H9 (cell line): ENCODE results near the gene TGOLN2. TPM values are rescaled to one million over a fixed set of nuclear protein-coding genes. Genes with fewer than 3 reads are reported as not detected.
"Not testable (repeated sequence)": the region's sequence is repeated elsewhere in the genome, so short reads cannot be mapped to it uniquely, and the experiment has no call there.

Experiments used
- DNase-seq: peaks from one replicate; pipeline ENCODE4 v3.0.0-alpha.2; 2017
- H2AFZ ChIP-seq: one replicate; pipeline ENCODE4 v1.6.1; 2013; ENCODE audit warnings: mild to moderate bottlenecking, low read length, control low read depth, moderate library complexity
- H2AK5ac ChIP-seq: 2 replicates; pipeline ENCODE4 v1.6.1; 2013; ENCODE audit warnings: low read length, control low read depth, mixed read lengths; ENCODE audit not compliant: insufficient read length
- H2BK120ac ChIP-seq: one replicate; pipeline ENCODE4 v1.6.1; 2013; ENCODE audit warnings: low read depth, mild to moderate bottlenecking, low read length, control low read depth, inconsistent platforms; ENCODE audit not compliant: poor library complexity, severe bottlenecking
- H2BK12ac ChIP-seq: 2 replicates; pipeline ENCODE4 v1.6.1; 2013; ENCODE audit warnings: low read length, control low read depth, mixed read lengths, low read depth; ENCODE audit not compliant: insufficient read length
- H2BK15ac ChIP-seq: 2 replicates; pipeline ENCODE4 v1.6.1; 2013; ENCODE audit warnings: low read depth, low read length, control low read depth
- H2BK20ac ChIP-seq: one replicate; pipeline ENCODE4 v1.6.1; 2013; ENCODE audit warnings: low read depth, mild to moderate bottlenecking, low read length, control low read depth, inconsistent platforms; ENCODE audit not compliant: poor library complexity, severe bottlenecking
- H2BK5ac ChIP-seq: 2 replicates; pipeline ENCODE4 v1.6.1; 2013; ENCODE audit warnings: low read length, control low read depth, mixed read lengths; ENCODE audit not compliant: insufficient read length
- H3K14ac ChIP-seq: 2 replicates; pipeline ENCODE4 v1.6.1; 2013; ENCODE audit warnings: low read length, control low read depth; ENCODE audit not compliant: insufficient read depth
- H3K18ac ChIP-seq: 2 replicates; pipeline ENCODE4 v1.6.1; 2013; ENCODE audit warnings: low read depth, mild to moderate bottlenecking, mixed read lengths, low read length, control low read depth; ENCODE audit not compliant: insufficient read length
- H3K23ac ChIP-seq: 2 replicates; pipeline ENCODE4 v1.6.1; 2013; ENCODE audit warnings: low read length, control low read depth, mixed read lengths, low read depth; ENCODE audit not compliant: insufficient read length
- H3K23me2 ChIP-seq: 2 replicates; pipeline ENCODE4 v1.6.1; 2013; ENCODE audit warnings: low read depth, mild to moderate bottlenecking, mixed read lengths, low read length, control low read depth; ENCODE audit not compliant: insufficient read length, poor library complexity, severe bottlenecking
- H3K27ac ChIP-seq: 2 replicates; pipeline ENCODE4 v1.5.1; 2013; ENCODE audit warnings: low read length, control low read depth, mixed read lengths, low read depth; ENCODE audit not compliant: insufficient read length
- H3K27me3 ChIP-seq: 2 replicates; pipeline ENCODE4 v1.6.1; 2013; ENCODE audit warnings: low read length, control low read depth, inconsistent platforms; ENCODE audit not compliant: insufficient read depth
- H3K4ac ChIP-seq: 2 replicates; pipeline ENCODE4 v1.6.1; 2013; ENCODE audit warnings: low read depth, mild to moderate bottlenecking, control low read depth, inconsistent platforms, low read length, moderate library complexity
- H3K4me1 ChIP-seq: 2 replicates; pipeline ENCODE4 v1.6.1; 2013; ENCODE audit warnings: low read length, control low read depth, inconsistent platforms; ENCODE audit not compliant: insufficient read depth
- H3K4me2 ChIP-seq: 2 replicates; pipeline ENCODE4 v1.6.1; 2013; ENCODE audit warnings: low read length, control low read depth, mixed read lengths; ENCODE audit not compliant: insufficient read length, insufficient read depth
- H3K56ac ChIP-seq: 2 replicates; pipeline ENCODE4 v1.6.1; 2013; ENCODE audit warnings: low read depth, mild to moderate bottlenecking, mixed read lengths, low read length, control low read depth; ENCODE audit not compliant: insufficient read length
- H3K79me1 ChIP-seq: 2 replicates; pipeline ENCODE4 v1.6.1; 2013; ENCODE audit warnings: low read depth, mild to moderate bottlenecking, moderate library complexity, low read length, control low read depth, inconsistent platforms; ENCODE audit not compliant: insufficient read depth, poor library complexity, severe bottlenecking
- H3K79me2 ChIP-seq: 2 replicates; pipeline ENCODE4 v1.6.1; 2013; ENCODE audit warnings: low read length, control low read depth, inconsistent platforms; ENCODE audit not compliant: insufficient read depth
- H3K9ac ChIP-seq: 2 replicates; pipeline ENCODE4 v1.6.1; 2013; ENCODE audit warnings: low read length, control low read depth, mixed read lengths; ENCODE audit not compliant: insufficient read length; ENCODE audit errors: extremely low read depth
- H3K9me3 ChIP-seq: one replicate; pipeline ENCODE4 v1.6.1; 2013; ENCODE audit warnings: low read depth, low read length, inconsistent platforms; ENCODE audit not compliant: control insufficient read depth
- H3T11ph ChIP-seq: one replicate; pipeline ENCODE4 v1.6.1; 2013; ENCODE audit warnings: mild to moderate bottlenecking, low read length, control low read depth, inconsistent platforms
- H4K20me1 ChIP-seq: one replicate; pipeline ENCODE4 v1.6.1; 2013; ENCODE audit not compliant: control insufficient read depth, insufficient read length, insufficient read depth
- H4K5ac ChIP-seq: 2 replicates; pipeline ENCODE4 v1.6.1; 2013; ENCODE audit warnings: low read depth, mild to moderate bottlenecking, mixed read lengths, low read length, control low read depth; ENCODE audit not compliant: insufficient read length
- H4K8ac ChIP-seq: replicated peaks from 2 replicates; pipeline ENCODE4 v1.6.1; 2013; ENCODE audit warnings: low read length, control low read depth, mixed read lengths, low read depth; ENCODE audit not compliant: insufficient read length
- H4K91ac ChIP-seq: 2 replicates; pipeline ENCODE4 v1.6.1; 2013; ENCODE audit warnings: low read depth, mild to moderate bottlenecking, moderate library complexity, mixed read lengths, low read length, control low read depth; ENCODE audit not compliant: insufficient read length
- H3K27ac Mint-ChIP-seq, 3 experiments: 2 replicates in 2 of 3; 3 replicates in 1 of 3; pipeline ENCODE4 v1.8.0; 2020 to 2021; ENCODE audit warnings: mixed read lengths in 3 of 3, mild to moderate bottlenecking in 1 of 3, moderate library complexity in 1 of 3
- H3K27me3 Mint-ChIP-seq: 2 replicates; pipeline ENCODE4 v1.8.0; 2021; ENCODE audit warnings: low read depth, mild to moderate bottlenecking, moderate library complexity, mixed read lengths
- H3K36me3 Mint-ChIP-seq, 3 experiments: 2 replicates in 2 of 3; 3 replicates in 1 of 3; pipeline ENCODE4 v1.8.0; 2020 to 2021; ENCODE audit warnings: low read depth in 3 of 3, mixed read lengths in 3 of 3; ENCODE audit not compliant: insufficient read depth in 1 of 3
- H3K4me1 Mint-ChIP-seq, 2 experiments: 2 replicates each; pipeline ENCODE4 v1.8.0; 2020; ENCODE audit warnings: mixed read lengths in 2 of 2
- H3K4me3 Mint-ChIP-seq, 2 experiments: 2 replicates in 1 of 2; 3 replicates in 1 of 2; pipeline ENCODE4 v1.8.0; 2020 to 2021; ENCODE audit warnings: mild to moderate bottlenecking in 2 of 2, mixed read lengths in 2 of 2, moderate library complexity in 1 of 2
- H3K9me3 Mint-ChIP-seq, 2 experiments: 2 replicates in 1 of 2; 3 replicates in 1 of 2; pipeline ENCODE4 v1.8.0; 2020; ENCODE audit warnings: mild to moderate bottlenecking in 2 of 2, mixed read lengths in 2 of 2, moderate library complexity in 1 of 2
- CTCF ChIP-seq: fragments of 200-600 bp; sonication (generic); conservative IDR thresholded peaks from 3 replicates; pipeline ENCODE4 v1.8.0; 2021; ENCODE audit warnings: antibody characterized with exemption, mild to moderate bottlenecking
- WGBS: extraction: QIAGEN DNeasy Blood & Tissue Kit; methylation state at CpG from one replicate; pipeline ENCODE4 v1.1.7; 2013; ENCODE audit warnings: missing lambda C conversion rate, low lambda C conversion rate, mixed read lengths; ENCODE audit not compliant: insufficient read length; ENCODE audit errors: extremely low coverage; 5-methylcytosine and 5-hydroxymethylcytosine counted together
- total RNA-seq: library from RNA; stranded (reverse); gene quantifications from 2 replicates; pipeline ENCODE4 v1.2.1, GENCODE V29; 2021

The TGOLN2 gene
- total RNA-seq, 1 experiment from 2014 or later: 47.8 TPM

GRCh38 chr2:85367180-85367579, 39.4 kb upstream of the TGOLN2 start:
- no peak overlapping the region for H4K8ac ChIP-seq
- H2BK15ac ChIP-seq: no peak overlapping the region
- H2AK5ac ChIP-seq: no peak overlapping the region
- no peaks in the 10 kb centered on the region for H3K79me2 ChIP-seq
- no peak overlapping the region for H2BK20ac ChIP-seq
- H3K23me2 ChIP-seq: no peaks in the 10 kb centered on the region
- no peak overlapping the region for H3K4ac ChIP-seq
- no peak overlapping the region for H2BK5ac ChIP-seq
- H3K9me3 ChIP-seq: no peaks in the 10 kb centered on the region
- no peak overlapping the region for H4K5ac ChIP-seq
- no peak overlapping the region for H2AFZ ChIP-seq
- no peaks in the 10 kb centered on the region for H4K20me1 ChIP-seq
- no peak overlapping the region for H3K23ac ChIP-seq
- no peak overlapping the region for H3K18ac ChIP-seq
- WGBS: no CpG with 5 or more reads among the region's 5 CpGs
- no peak overlapping the region for H3K4me2 ChIP-seq
- no peak overlapping the region for H3K27ac ChIP-seq
- Mint-ChIP-seq H3K4me3 (no peak overlapping the region; a peak in 1 of 5 replicates), H3K36me3 (peaks cover 8 to 18% (median 17%) of the 10 kb centered on the region in 3 experiments), H3K9me3 (no peaks in the 10 kb centered on the region; a peak in 1 of 5 replicates), H3K27ac (no peak overlapping the region; a peak in 2 of 7 replicates), H3K4me1 (no peaks in the 10 kb centered on the region), H3K27me3 (no peaks in the 10 kb centered on the region)
- no peaks in the 10 kb centered on the region for H3K79me1 ChIP-seq
- H2BK120ac ChIP-seq: no peak overlapping the region
- H3T11ph ChIP-seq: no peak overlapping the region
- no peak overlapping the region for H3K56ac ChIP-seq
- TF ChIP-seq CTCF: peak; percentile 26; the same call in 2 of the 3 replicates
- H3K4me1 ChIP-seq: no peaks in the 10 kb centered on the region
- no peak overlapping the region for H3K9ac ChIP-seq
- no peak overlapping the region; the same call in 1 of the 2 replicates for H3K14ac ChIP-seq
- H2BK12ac ChIP-seq: no peak overlapping the region
- no peak for DNase-seq
- H3K27me3 ChIP-seq: no peaks in the 10 kb centered on the region
- H4K91ac ChIP-seq: no peak overlapping the region

GRCh38 chr2:85362653-85363387, 35.0 kb upstream of the TGOLN2 start:
- not testable (repeated sequence) for H4K5ac ChIP-seq, H3K79me2 ChIP-seq, H3K4me2 ChIP-seq, H3K4me1 Mint-ChIP-seq, H3K4me1 ChIP-seq, H4K20me1 ChIP-seq, H4K8ac ChIP-seq, H2AFZ ChIP-seq, H2BK15ac ChIP-seq, H3K23me2 ChIP-seq, H3K23ac ChIP-seq, H3K27me3 Mint-ChIP-seq, H3K27me3 ChIP-seq, H4K91ac ChIP-seq, H3T11ph ChIP-seq, H2AK5ac ChIP-seq, H3K27ac Mint-ChIP-seq, H3K79me1 ChIP-seq, H2BK120ac ChIP-seq, H3K9ac ChIP-seq, H3K9me3 Mint-ChIP-seq, H2BK12ac ChIP-seq, H3K14ac ChIP-seq, H2BK5ac ChIP-seq, H3K4me3 Mint-ChIP-seq, H3K18ac ChIP-seq, H3K56ac ChIP-seq, DNase-seq, H3K9me3 ChIP-seq, H2BK20ac ChIP-seq, H3K27ac ChIP-seq, H3K4ac ChIP-seq
- peaks cover 9 to 22% (median 15%) of the 10 kb centered on the region in 3 experiments for H3K36me3 Mint-ChIP-seq
- WGBS: no CpG with 5 or more reads among the region's 5 CpGs
